K562 (cell line): ENCODE data around the gene SNUPN. TPM values are rescaled to one million over a fixed set of nuclear protein-coding genes. Genes with fewer than 3 reads are reported as not detected.
A peak's percentile ranks its signal among the peaks of the same experiment; 100 is the strongest.

Source experiments
- C11orf30 ChIP-seq: fragments of 450-650 bp; IDR thresholded peaks from 2 replicates; pipeline ENCODE4 v1.6.1; 2016; ENCODE audit warnings: low read depth, mild to moderate bottlenecking
- CHAMP1 ChIP-seq: fragments of 450-650 bp; IDR thresholded peaks from 2 replicates; pipeline ENCODE4 v1.6.1; 2016; ENCODE audit warnings: mild to moderate bottlenecking
- E2F3 ChIP-seq: fragments of 250-450 bp; sonication (Bioruptor Pico); IDR thresholded peaks from 2 replicates; pipeline ENCODE4 v1.4.0; 2020; ENCODE audit warnings: mild to moderate bottlenecking
- ETS2 ChIP-seq: IDR thresholded peaks from 2 replicates; pipeline ENCODE4 v1.6.1; 2016; ENCODE audit warnings: borderline replicate concordance, missing genetic modification characterization, mild to moderate bottlenecking, moderate library complexity, missing compliant biosample characterization; ENCODE audit not compliant: poor library complexity, severe bottlenecking
- HLTF ChIP-seq: fragments of 450-650 bp; IDR thresholded peaks from 2 replicates; pipeline ENCODE4 v1.6.1; 2016
- KLF13 ChIP-seq: fragments of 450-650 bp; IDR thresholded peaks from 2 replicates; pipeline ENCODE4 v1.6.1; 2016; ENCODE audit warnings: missing genetic modification characterization, low read depth, mild to moderate bottlenecking, missing compliant biosample characterization, moderate library complexity, borderline replicate concordance
- KLF16 ChIP-seq: IDR thresholded peaks from 2 replicates; pipeline ENCODE4 v1.6.1; 2016; ENCODE audit warnings: antibody characterized with exemption
- MCM7 ChIP-seq, 2 experiments: fragments of 450-650 bp; IDR thresholded peaks; 2 replicates each; pipeline ENCODE4 v1.6.1; 2016 to 2018
- NCOA6 ChIP-seq: fragments of 450-650 bp; IDR thresholded peaks from 2 replicates; pipeline ENCODE4 v1.6.1; 2017; ENCODE audit warnings: mild to moderate bottlenecking
- PATZ1 ChIP-seq: fragments of 250-450 bp; sonication (Bioruptor Pico); IDR thresholded peaks from 2 replicates; pipeline ENCODE4 v1.5.0; 2020; ENCODE audit warnings: mild to moderate bottlenecking, borderline replicate concordance
- POU5F1 ChIP-seq: fragments of 150-350 bp; IDR thresholded peaks from 2 replicates; pipeline ENCODE4 v1.6.1; 2014; ENCODE audit warnings: borderline replicate concordance, low read length, low read depth, mild to moderate bottlenecking; ENCODE audit not compliant: partially characterized antibody
- RBM14 ChIP-seq: fragments of 200-400 bp; formaldehyde crosslinking; IDR thresholded peaks from 2 replicates; pipeline ENCODE4 v1.6.1; 2018; ENCODE audit warnings: low read depth, mild to moderate bottlenecking, low read length, moderate library complexity, borderline replicate concordance; ENCODE audit not compliant: insufficient read depth
- RBM22 ChIP-seq: fragments of 200-400 bp; formaldehyde crosslinking; IDR thresholded peaks from 2 replicates; pipeline ENCODE4 v1.6.1; 2018; ENCODE audit warnings: low read length, low read depth; ENCODE audit not compliant: poor library complexity, severe bottlenecking
- RUNX1 ChIP-seq: sonication (generic); IDR thresholded peaks from 2 replicates; pipeline ENCODE4 v1.6.1; 2016; ENCODE audit warnings: antibody characterized with exemption, low read depth
- SNIP1 ChIP-seq: fragments of 450-650 bp; IDR thresholded peaks from 2 replicates; pipeline ENCODE4 v1.7.1; 2017; ENCODE audit warnings: low read depth, mild to moderate bottlenecking
- SUPT5H ChIP-seq: fragments of 450-650 bp; IDR thresholded peaks from 2 replicates; pipeline ENCODE4 v1.6.1; 2016
- ZEB2 ChIP-seq: fragments of 450-650 bp; IDR thresholded peaks from 2 replicates; pipeline ENCODE4 v1.6.1; 2016
- ZNF316 ChIP-seq: fragments of 450-650 bp; IDR thresholded peaks from 2 replicates; pipeline ENCODE4 v1.6.1; 2016
- ZNF785 ChIP-seq: fragments of 250-450 bp; sonication (Bioruptor Pico); IDR thresholded peaks from 2 replicates; pipeline ENCODE4 v1.4.0; 2020; ENCODE audit warnings: mild to moderate bottlenecking
- ZNF79 ChIP-seq: fragments of 250-450 bp; sonication (Bioruptor Pico); IDR thresholded peaks from 2 replicates; pipeline ENCODE4 v1.4.0; 2020; ENCODE audit warnings: low read depth, mild to moderate bottlenecking, moderate library complexity
- polyA plus RNA-seq, 8 experiments: library from polyadenylated mRNA; depleted of rRNA in 4 of 8; stranded (reverse) in 5 of 8; unstranded in 3 of 8; fragments of >200 nt; fragmentation: Nextera tagmentation in 2 of 8; fragmentation: Illumina TruSeq in 1 of 8; extraction: Ambion mirVana in 2 of 8; extraction: Trizol in 1 of 8; gene quantifications; 2 replicates each; pipeline versions ENCODE4 v1.2.1 to v1.2.3, GENCODE V29; 2011 to 2014; ENCODE audit warnings: inconsistent platforms in 1 of 8, missing spikeins in 1 of 8
- total RNA-seq, 7 experiments: library from RNA; depleted of rRNA in 6 of 7; stranded (reverse); fragments of >200 nt in 6 of 7; fragmentation: Illumina TruSeq in 2 of 7; extraction: Trizol in 2 of 7; gene quantifications; 2 replicates each; pipeline versions ENCODE4 v1.2.1 to v1.2.3, GENCODE V29; 2011 to 2021; ENCODE audit warnings: low replicate concordance in 1 of 7
- TF ChIP-seq, protein P1 (sequence below): IDR thresholded peaks from 2 replicates; pipeline ENCODE4 v1.6.1; 2011; ENCODE audit not compliant: insufficient read length; ENCODE audit errors: extremely low read depth
- TF ChIP-seq, protein P2 (sequence below): fragments of 250-450 bp; sonication (Bioruptor Pico); IDR thresholded peaks from 2 replicates; pipeline ENCODE4 v1.5.1; 2021; ENCODE audit warnings: mild to moderate bottlenecking

SNUPN gene
- total and polyA plus RNA-seq, 9 of the 15 experiments (the other 6 are each of a cell fraction or from before 2014, with no cell fraction given), result 32.2 to 78.3 (median 40.0) TPM

- TF ChIP-seq ZNF79 (CRISPR knock-in tag) (no peak), MCM7 (IDR thresholded peaks at IDR 0.05) (no peak), RBM14 (no peak), CHAMP1 (no peak), RUNX1 (no peak), E2F3 (CRISPR knock-in tag) (peak; percentile 60; the same call in 1 of the 2 replicates), HLTF (no peak), KLF13 (tag) (peak; percentile 56; the same call in 1 of the 2 replicates), KLF16 (peak; percentile 68), PATZ1 (no peak), ZNF785 (CRISPR knock-in tag) (no peak), SNIP1 (no peak), SUPT5H (peak; percentile 98), ZEB2 (no peak), ZNF316 (0 out of 2 replicates have a peak, but pooled peaks have one; percentile 16), NCOA6 (no peak), C11orf30 (peak; percentile 44; the same call in 1 of the 2 replicates), POU5F1 (no peak), RBM22 (no peak), ETS2 (tag) (no peak)
- TF ChIP-seq, protein P1, sequence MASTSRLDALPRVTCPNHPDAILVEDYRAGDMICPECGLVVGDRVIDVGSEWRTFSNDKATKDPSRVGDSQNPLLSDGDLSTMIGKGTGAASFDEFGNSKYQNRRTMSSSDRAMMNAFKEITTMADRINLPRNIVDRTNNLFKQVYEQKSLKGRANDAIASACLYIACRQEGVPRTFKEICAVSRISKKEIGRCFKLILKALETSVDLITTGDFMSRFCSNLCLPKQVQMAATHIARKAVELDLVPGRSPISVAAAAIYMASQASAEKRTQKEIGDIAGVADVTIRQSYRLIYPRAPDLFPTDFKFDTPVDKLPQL, result no peak
- TF ChIP-seq, protein P2, sequence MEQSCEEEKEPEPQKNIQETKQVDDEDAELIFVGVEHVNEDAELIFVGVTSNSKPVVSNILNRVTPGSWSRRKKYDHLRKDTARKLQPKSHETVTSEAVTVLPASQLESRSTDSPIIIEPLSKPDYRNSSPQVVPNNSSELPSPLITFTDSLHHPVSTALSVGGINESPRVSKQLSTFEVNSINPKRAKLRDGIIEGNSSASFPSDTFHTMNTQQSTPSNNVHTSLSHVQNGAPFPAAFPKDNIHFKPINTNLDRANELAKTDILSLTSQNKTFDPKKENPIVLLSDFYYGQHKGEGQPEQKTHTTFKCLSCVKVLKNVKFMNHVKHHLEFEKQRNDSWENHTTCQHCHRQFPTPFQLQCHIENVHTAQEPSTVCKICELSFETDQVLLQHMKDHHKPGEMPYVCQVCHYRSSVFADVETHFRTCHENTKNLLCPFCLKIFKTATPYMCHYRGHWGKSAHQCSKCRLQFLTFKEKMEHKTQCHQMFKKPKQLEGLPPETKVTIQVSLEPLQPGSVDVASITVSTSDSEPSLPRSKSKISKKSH (CRISPR knock-in tag), result no peak
Measured at GRCh38 chr15:75639709-75640482, 14.4 kb upstream of the SNUPN start, which contains the start of gene IMP3 (continued).
